Effector memory CD8-positive, alpha-beta T cell (primary cell): ENCODE results near the gene HECTD3.
A peak's percentile ranks its signal among the peaks of the same experiment; 100 is the strongest.
"Not testable (repeated sequence)": the region's sequence is repeated elsewhere in the genome, so short reads cannot be mapped to it uniquely, and the experiment has no call there.

Experiments
- ATAC-seq: fragments of 150-1000 bp; cut with Tn5 transposase; replicated peaks from 2 replicates; pipeline ENCODE4 v1.10.0; 2021; ENCODE audit warnings: mild to moderate bottlenecking, moderate library complexity
- DNase-seq, 3 experiments: peaks; one replicate each; pipeline ENCODE4 v3.0.0; 2021
- H3K27ac Mint-ChIP-seq, 2 donors: one replicate each; pipeline ENCODE4 v1.8.0; 2022; ENCODE audit warnings: mild to moderate bottlenecking in 2 of 2, mixed read lengths in 2 of 2, moderate library complexity in 2 of 2
- H3K27me3 Mint-ChIP-seq, 2 donors: one replicate each; pipeline ENCODE4 v1.8.0; 2022; ENCODE audit warnings: mixed read lengths in 2 of 2
- H3K36me3 Mint-ChIP-seq: one replicate; pipeline ENCODE4 v1.8.0; 2022; ENCODE audit warnings: mild to moderate bottlenecking, moderate library complexity, mixed read lengths; ENCODE audit not compliant: insufficient read depth
- H3K4me1 Mint-ChIP-seq, 2 donors: one replicate each; pipeline ENCODE4 v1.8.0; 2022; ENCODE audit warnings: low read depth in 2 of 2, mixed read lengths in 2 of 2
- H3K4me3 Mint-ChIP-seq, 2 donors: one replicate each; pipeline ENCODE4 v1.8.0; 2022; ENCODE audit warnings: mild to moderate bottlenecking in 2 of 2, mixed read lengths in 2 of 2, moderate library complexity in 2 of 2
- H3K9me3 Mint-ChIP-seq, 2 donors: one replicate each; pipeline ENCODE4 v1.8.0; 2022; ENCODE audit warnings: mixed read lengths in 2 of 2

The HECTD3 gene

GRCh38 chr1:44995467-44996238 lies 15.5 kb downstream of the HECTD3 start:
- ATAC-seq (no peak), DNase-seq (no peak)
- H3K27me3 Mint-ChIP-seq, result no peaks in the 10 kb centered on the region
- H3K9me3 Mint-ChIP-seq, result no peaks in the 10 kb centered on the region
- no peaks in the 10 kb centered on the region for H3K4me1 Mint-ChIP-seq
- no peak overlapping the region for H3K4me3 Mint-ChIP-seq
- no peak overlapping the region for H3K27ac Mint-ChIP-seq
- peaks cover 3% of the 10 kb centered on the region for H3K36me3 Mint-ChIP-seq

GRCh38 chr1:44994309-44994898 lies 16.7 kb downstream of the HECTD3 start:
- ATAC-seq, result no peak
- no peaks in the 10 kb centered on the region for H3K36me3 Mint-ChIP-seq
- H3K4me1 Mint-ChIP-seq, result no peaks in the 10 kb centered on the region
- no peak overlapping the region for H3K27ac Mint-ChIP-seq
- H3K27me3 Mint-ChIP-seq, result no peaks in the 10 kb centered on the region
- no peak for DNase-seq
- H3K4me3 Mint-ChIP-seq, result no peak overlapping the region
- H3K9me3 Mint-ChIP-seq, result no peaks in the 10 kb centered on the region

- H3K4me3 Mint-ChIP-seq, result no peak overlapping the region
- no peaks in the 10 kb centered on the region for H3K9me3 Mint-ChIP-seq
- H3K36me3 Mint-ChIP-seq, result no peaks in the 10 kb centered on the region
- ATAC-seq (no peak), DNase-seq (no peak)
- H3K27me3 Mint-ChIP-seq, result no peaks in the 10 kb centered on the region
- H3K27ac Mint-ChIP-seq, result no peak overlapping the region
- peaks cover 15 to 20% of the 10 kb centered on the region in 2 donors for H3K4me1 Mint-ChIP-seq
Observed at GRCh38 chr1:44988531-44989156, 22.5 kb downstream of the HECTD3 start.

- peak overlapping the region; percentile 88 to 94 for H3K27ac Mint-ChIP-seq
- peaks cover 21 to 23% of the 10 kb centered on the region in 2 donors for H3K4me1 Mint-ChIP-seq
- ATAC-seq, result no peak
- DNase-seq, result no peak
- H3K4me3 Mint-ChIP-seq, result peak overlapping the region; percentile 97 to 98
- no peaks in the 10 kb centered on the region for H3K27me3 Mint-ChIP-seq
- no peaks in the 10 kb centered on the region for H3K9me3 Mint-ChIP-seq
- H3K36me3 Mint-ChIP-seq, result peaks cover 5% of the 10 kb centered on the region
Observed at GRCh38 chr1:44985747-44986359, 25.3 kb downstream of the HECTD3 start.

GRCh38 chr1:44977372-44977771 lies 33.8 kb downstream of the HECTD3 start:
- not testable (repeated sequence) for H3K27me3 Mint-ChIP-seq, H3K9me3 Mint-ChIP-seq, H3K4me3 Mint-ChIP-seq, ATAC-seq, H3K4me1 Mint-ChIP-seq, DNase-seq
- Mint-ChIP-seq H3K36me3 (peaks cover 51% of the 10 kb centered on the region), H3K27ac (peak overlapping the region in 1 of 2 donors; percentile 63)

- H3K27me3 Mint-ChIP-seq, result no peaks in the 10 kb centered on the region
- no peak overlapping the region for H3K27ac Mint-ChIP-seq
- no peaks in the 10 kb centered on the region for H3K9me3 Mint-ChIP-seq
- DNase-seq (no peak), ATAC-seq (no peak)
- peaks cover 0 to 4% of the 10 kb centered on the region in 2 donors for H3K4me1 Mint-ChIP-seq
- H3K4me3 Mint-ChIP-seq, result no peak overlapping the region
- peaks cover 54% of the 10 kb centered on the region for H3K36me3 Mint-ChIP-seq
Observed at GRCh38 chr1:44976252-44976651, 34.9 kb downstream of the HECTD3 start.

GRCh38 chr1:44973645-44974044 lies 37.5 kb downstream of the HECTD3 start:
- ATAC-seq (no peak), DNase-seq (no peak)
- Mint-ChIP-seq H3K36me3 (peaks cover 57% of the 10 kb centered on the region), H3K4me1 (no peaks in the 10 kb centered on the region), H3K27ac (peak overlapping the region in 1 of 2 donors; percentile 10), H3K9me3 (no peaks in the 10 kb centered on the region), H3K4me3 (no peak overlapping the region), H3K27me3 (no peaks in the 10 kb centered on the region)

- Mint-ChIP-seq H3K27me3 (no peaks in the 10 kb centered on the region), H3K9me3 (no peaks in the 10 kb centered on the region), H3K4me3 (no peak overlapping the region), H3K36me3 (peaks cover 43% of the 10 kb centered on the region), H3K4me1 (no peaks in the 10 kb centered on the region), H3K27ac (no peak overlapping the region)
- DNase-seq (no peak), ATAC-seq (no peak)
Observed at GRCh38 chr1:44970317-44970716, 40.8 kb downstream of the HECTD3 start.

GRCh38 chr1:44964396-44964795 lies 46.7 kb downstream of the HECTD3 start:
- H3K4me3 Mint-ChIP-seq, result no peak overlapping the region
- DNase-seq (no peak), ATAC-seq (no peak)
- H3K27me3 Mint-ChIP-seq, result no peaks in the 10 kb centered on the region
- no peaks in the 10 kb centered on the region for H3K9me3 Mint-ChIP-seq
- peaks cover 19% of the 10 kb centered on the region for H3K36me3 Mint-ChIP-seq
- H3K27ac Mint-ChIP-seq, result no peak overlapping the region
- peaks cover 0 to 1% of the 10 kb centered on the region in 2 donors for H3K4me1 Mint-ChIP-seq

GRCh38 chr1:44962729-44963128 lies 48.4 kb downstream of the HECTD3 start:
- Mint-ChIP-seq H3K27me3 (no peaks in the 10 kb centered on the region), H3K4me1 (peaks cover 0 to 1% of the 10 kb centered on the region in 2 donors), H3K27ac (no peak overlapping the region), H3K36me3 (peaks cover 15% of the 10 kb centered on the region), H3K4me3 (no peak overlapping the region), H3K9me3 (no peaks in the 10 kb centered on the region)
- DNase-seq (no peak), ATAC-seq (no peak)

GRCh38 chr1:44962022-44962421 lies 49.1 kb downstream of the HECTD3 start:
- Mint-ChIP-seq H3K27ac (peak overlapping the region in 1 of 2 donors; percentile 59), H3K36me3 (peaks cover 12% of the 10 kb centered on the region)
- DNase-seq, H3K4me3 Mint-ChIP-seq, ATAC-seq, H3K4me1 Mint-ChIP-seq, H3K9me3 Mint-ChIP-seq, H3K27me3 Mint-ChIP-seq: not testable (repeated sequence)

GRCh38 chr1:44957566-44957965 lies 53.6 kb downstream of the HECTD3 start:
- not testable (repeated sequence) for ATAC-seq

GRCh38 chr1:44956077-44956476 lies 55.0 kb downstream of the HECTD3 start:
- H3K4me3 Mint-ChIP-seq, ATAC-seq, H3K36me3 Mint-ChIP-seq, H3K9me3 Mint-ChIP-seq, H3K27me3 Mint-ChIP-seq, H3K4me1 Mint-ChIP-seq, H3K27ac Mint-ChIP-seq, DNase-seq: not testable (repeated sequence)

More at GRCh38 chr1:44957566-44957965, 53.6 kb downstream of the HECTD3 start:
- not testable (repeated sequence) for DNase-seq, H3K27me3 Mint-ChIP-seq, H3K4me3 Mint-ChIP-seq, H3K27ac Mint-ChIP-seq, H3K4me1 Mint-ChIP-seq, H3K9me3 Mint-ChIP-seq
- peaks cover 13% of the 10 kb centered on the region for H3K36me3 Mint-ChIP-seq
